ENCODE measurements around the gene RC3H2.
"Not testable (repeated sequence)": the region's sequence is repeated elsewhere in the genome, so short reads cannot be mapped to it uniquely, and the experiment has no call there.

The RC3H2 gene

DNA sequence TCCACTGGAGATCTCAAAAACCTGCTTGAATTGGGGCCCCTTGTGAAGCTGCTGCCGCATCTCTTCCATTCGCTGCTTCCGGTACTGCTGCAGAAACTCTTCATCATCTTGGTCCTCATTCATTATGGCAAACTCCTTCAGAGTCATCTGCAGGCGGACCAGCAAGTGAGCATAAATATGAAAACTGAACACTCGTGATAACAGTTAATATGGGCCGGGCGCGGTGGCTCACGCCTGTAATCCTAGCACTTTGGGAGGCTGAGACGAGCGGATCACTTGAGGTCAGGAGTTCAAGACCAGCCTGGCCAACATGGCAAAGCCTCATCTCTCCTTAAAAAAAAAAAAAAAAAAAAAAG, 84.7 kb downstream of the RC3H2 start:
- Histone ChIP-seq H3K9ac (ENCODE audit: low read length) (no peak overlapping the region), H3K36me3 (ENCODE audit: control insufficient read depth, insufficient read depth, low read length) (peaks cover 72% of the 10 kb centered on the region), H3K27me3 (ENCODE audit: control insufficient read depth, insufficient read depth, low read length) (no peaks in the 10 kb centered on the region), H3K4me1 (ENCODE audit: control insufficient read depth, insufficient read depth, low read length) (no peaks in the 10 kb centered on the region), H3K9me3 (ENCODE audit: control insufficient read depth, insufficient read depth, low read depth, low read length) (no peaks in the 10 kb centered on the region), H3K27ac (ENCODE audit: low read depth, low read length) (no peak overlapping the region), H3K4me3 (ENCODE audit: low read depth, low read length) (no peak overlapping the region)

DNA sequence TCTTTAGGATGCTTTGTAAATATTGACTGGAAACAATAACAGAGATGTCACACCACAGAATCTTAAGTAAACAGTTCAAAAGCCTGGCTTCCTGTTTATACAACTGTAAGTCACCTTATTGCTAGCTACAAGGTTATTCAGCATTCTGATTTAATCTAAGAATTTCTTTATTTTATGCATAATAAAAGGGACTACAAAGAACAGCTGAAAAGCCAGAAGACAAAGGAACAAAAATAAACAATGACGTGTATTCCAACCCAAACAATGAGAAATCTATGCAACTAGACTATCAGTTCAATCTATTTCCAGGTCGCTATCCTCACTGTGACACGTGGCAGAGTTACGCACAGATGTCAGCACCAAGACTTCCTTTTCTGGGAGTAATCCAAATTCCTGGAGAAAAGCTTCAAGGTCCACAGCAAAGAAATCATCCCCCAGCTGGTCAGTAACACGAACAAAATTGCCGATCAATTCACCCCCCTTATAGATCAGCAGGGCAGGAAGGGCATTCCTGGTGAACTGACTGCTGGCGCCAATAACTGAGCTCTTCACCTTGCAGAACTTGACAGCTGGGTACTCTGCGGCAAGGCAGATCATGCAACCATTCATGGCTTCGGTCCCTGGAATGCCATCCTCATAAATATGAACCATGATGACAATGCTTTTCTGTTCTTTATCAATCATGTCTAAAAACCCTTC, 85.2 kb downstream of the RC3H2 start:
- Histone ChIP-seq H3K9me3 (ENCODE audit: control insufficient read depth, insufficient read depth, low read depth, low read length) (no peaks in the 10 kb centered on the region), H3K36me3 (ENCODE audit: control insufficient read depth, insufficient read depth, low read length) (peaks cover 73% of the 10 kb centered on the region)

DNA sequence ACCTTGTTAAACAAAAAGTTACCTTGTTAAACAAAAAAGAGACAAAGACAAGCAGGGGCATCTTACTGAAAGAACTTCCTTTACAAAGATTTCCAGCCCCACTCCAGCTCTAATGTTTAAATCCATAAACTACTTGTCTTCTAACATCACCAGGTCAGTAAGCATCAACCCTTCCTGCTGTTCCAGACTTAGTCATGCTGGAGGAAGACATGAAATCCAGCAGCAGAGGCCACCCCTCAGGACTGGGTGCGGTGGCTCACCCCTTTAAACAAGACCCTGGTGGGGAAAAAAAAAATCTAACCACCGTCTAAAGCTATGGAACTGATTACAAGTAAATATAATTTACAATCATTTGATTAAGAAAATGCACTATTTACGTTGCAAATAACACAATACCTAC, 85.8 kb downstream of the RC3H2 start:
- peaks cover 68% of the 10 kb centered on the region for H3K36me3 ChIP-seq (ENCODE audit: control insufficient read depth, insufficient read depth, low read length)
- no peak overlapping the region for H3K27ac ChIP-seq (ENCODE audit: low read depth, low read length)
- no peaks in the 10 kb centered on the region for H3K9me3 ChIP-seq (ENCODE audit: control insufficient read depth, insufficient read depth, low read depth, low read length)
- no peak overlapping the region for H3K9ac ChIP-seq (ENCODE audit: low read length)
- no peak overlapping the region for H3K4me3 ChIP-seq (ENCODE audit: low read depth, low read length)
- H3K27me3 ChIP-seq (ENCODE audit: control insufficient read depth, insufficient read depth, low read length), result no peaks in the 10 kb centered on the region
- H3K4me1 ChIP-seq (ENCODE audit: control insufficient read depth, insufficient read depth, low read length), result no peaks in the 10 kb centered on the region

More for the DNA sequence above, 85.2 kb downstream of the RC3H2 start:
- H3K4me1 ChIP-seq (ENCODE audit: control insufficient read depth, insufficient read depth, low read length), result no peaks in the 10 kb centered on the region
- H3K27me3 ChIP-seq (ENCODE audit: control insufficient read depth, insufficient read depth, low read length), result no peaks in the 10 kb centered on the region
- no peak overlapping the region for H3K27ac ChIP-seq (ENCODE audit: low read depth, low read length)
- H3K9ac ChIP-seq (ENCODE audit: low read length), result no peak overlapping the region
- no peak overlapping the region for H3K4me3 ChIP-seq (ENCODE audit: low read depth, low read length)

DNA sequence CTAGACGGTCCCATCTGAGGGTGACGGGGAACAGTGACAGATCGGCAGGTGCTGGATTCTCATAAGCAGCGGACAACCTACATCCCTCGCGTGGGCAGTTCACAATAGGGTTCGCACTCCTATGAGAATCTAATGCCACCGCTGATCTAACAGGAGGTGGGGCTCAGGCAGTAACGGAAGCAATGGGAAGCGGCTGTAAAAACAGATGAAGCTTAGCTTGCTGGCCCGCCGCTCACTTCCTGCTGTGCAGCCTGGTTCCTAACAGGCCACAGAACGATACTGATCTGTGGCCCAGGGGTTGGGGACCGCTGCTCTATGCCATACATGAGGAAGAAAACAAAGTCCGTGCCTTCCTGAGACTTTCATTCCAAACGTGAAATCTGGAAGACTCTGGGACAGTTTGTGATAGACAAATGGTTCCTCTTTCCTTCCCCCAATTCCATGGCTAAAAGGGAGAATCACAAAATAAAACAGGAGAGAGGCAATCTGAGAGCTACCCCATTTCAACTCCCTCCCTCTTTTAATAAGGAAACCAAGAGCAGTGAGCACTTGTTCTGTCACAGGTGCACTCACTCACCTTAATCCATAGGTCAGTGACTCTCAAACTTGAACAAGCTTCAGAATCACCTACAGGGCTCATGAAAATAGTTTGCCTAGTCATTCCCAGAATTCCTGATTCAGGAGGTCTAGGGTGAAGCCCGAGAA, 88.8 kb downstream of the RC3H2 start:
- no peaks in the 10 kb centered on the region for H3K9me3 ChIP-seq (ENCODE audit: control insufficient read depth, insufficient read depth, low read depth, low read length)
- no peaks in the 10 kb centered on the region for H3K27me3 ChIP-seq (ENCODE audit: control insufficient read depth, insufficient read depth, low read length)
- no peaks in the 10 kb centered on the region for H3K4me1 ChIP-seq (ENCODE audit: control insufficient read depth, insufficient read depth, low read length)
- H3K9ac ChIP-seq (ENCODE audit: low read length), result no peak overlapping the region
- H3K36me3 ChIP-seq (ENCODE audit: control insufficient read depth, insufficient read depth, low read length), result peaks cover 41% of the 10 kb centered on the region
- H3K4me3 ChIP-seq (ENCODE audit: low read depth, low read length), result no peak overlapping the region
- no peak overlapping the region for H3K27ac ChIP-seq (ENCODE audit: low read depth, low read length)

DNA sequence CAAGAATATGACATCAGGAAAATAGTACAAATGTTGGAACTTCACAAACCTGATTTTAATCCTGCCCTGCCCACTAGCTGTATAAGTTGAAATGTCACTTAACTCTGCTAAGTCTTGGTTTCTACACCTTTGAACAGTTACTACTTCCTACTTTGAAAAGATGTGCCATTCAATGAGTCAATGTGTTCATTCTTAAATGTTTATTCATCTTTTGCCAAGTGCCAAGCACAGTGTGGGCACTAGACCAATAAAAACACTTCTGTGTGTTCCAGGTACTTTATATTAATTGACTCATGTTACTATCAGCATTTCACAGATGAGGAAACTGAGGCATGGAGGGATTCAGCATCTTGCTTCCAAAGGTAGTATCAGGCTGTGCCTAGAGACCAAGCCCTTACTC, 89.6 kb downstream of the RC3H2 start:
- no peak overlapping the region for H3K4me3 ChIP-seq (ENCODE audit: low read depth, low read length)

DNA sequence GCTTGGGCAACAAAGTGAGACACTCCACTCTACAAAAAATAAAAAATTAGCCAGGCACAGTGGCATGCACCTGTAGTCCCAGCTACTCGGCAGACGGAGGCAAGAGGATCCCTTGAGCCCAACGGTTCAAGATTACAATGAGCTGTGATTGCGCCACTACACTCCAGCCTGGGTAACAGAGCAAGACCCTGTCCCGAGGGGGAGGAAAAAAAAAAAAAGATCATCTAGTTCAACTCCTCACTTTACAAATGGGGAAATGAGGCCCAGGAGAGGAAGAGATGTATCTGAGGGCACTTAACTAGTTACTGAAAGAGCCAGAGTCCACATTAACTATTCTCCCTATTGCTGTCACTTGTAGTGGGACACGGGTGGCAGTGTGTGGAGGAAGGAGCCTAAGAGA, 90.6 kb downstream of the RC3H2 start:
- no peaks in the 10 kb centered on the region for H3K27me3 ChIP-seq (ENCODE audit: control insufficient read depth, insufficient read depth, low read length)
- no peak overlapping the region for H3K27ac ChIP-seq (ENCODE audit: low read depth, low read length)
- peaks cover 23% of the 10 kb centered on the region for H3K36me3 ChIP-seq (ENCODE audit: control insufficient read depth, insufficient read depth, low read length)
- no peaks in the 10 kb centered on the region for H3K4me1 ChIP-seq (ENCODE audit: control insufficient read depth, insufficient read depth, low read length)
- H3K9ac ChIP-seq (ENCODE audit: low read length), result no peak overlapping the region
- H3K4me3 ChIP-seq (ENCODE audit: low read depth, low read length), result no peak overlapping the region
- no peaks in the 10 kb centered on the region for H3K9me3 ChIP-seq (ENCODE audit: control insufficient read depth, insufficient read depth, low read depth, low read length)

More for the DNA sequence above, 89.6 kb downstream of the RC3H2 start:
- Histone ChIP-seq H3K27ac (ENCODE audit: low read depth, low read length) (no peak overlapping the region), H3K27me3 (ENCODE audit: control insufficient read depth, insufficient read depth, low read length) (no peaks in the 10 kb centered on the region), H3K9ac (ENCODE audit: low read length) (no peak overlapping the region), H3K4me1 (ENCODE audit: control insufficient read depth, insufficient read depth, low read length) (no peaks in the 10 kb centered on the region), H3K9me3 (ENCODE audit: control insufficient read depth, insufficient read depth, low read depth, low read length) (no peaks in the 10 kb centered on the region), H3K36me3 (ENCODE audit: control insufficient read depth, insufficient read depth, low read length) (peaks cover 33% of the 10 kb centered on the region)

DNA sequence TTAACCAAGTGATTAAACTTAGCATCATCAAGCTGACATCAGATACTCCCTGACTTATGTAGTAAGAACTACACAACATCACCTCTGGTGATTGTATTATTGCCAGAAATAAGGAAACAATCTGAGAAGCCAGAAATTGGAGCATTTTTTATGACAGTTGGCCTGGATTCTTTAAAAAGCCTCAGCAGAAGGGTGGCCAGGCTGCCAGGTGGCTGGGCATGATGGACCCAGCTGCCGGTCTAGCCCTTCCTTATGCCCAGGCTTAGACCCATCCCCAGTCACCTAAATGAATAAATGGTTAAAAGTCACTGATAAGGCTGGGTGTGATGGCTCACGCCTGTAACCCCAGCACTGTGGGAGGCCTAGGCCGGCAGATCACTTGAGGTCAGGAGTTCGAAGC, 92.4 kb downstream of the RC3H2 start:
- Histone ChIP-seq H3K27me3 (ENCODE audit: control insufficient read depth, insufficient read depth, low read length) (no peaks in the 10 kb centered on the region), H3K36me3 (ENCODE audit: control insufficient read depth, insufficient read depth, low read length) (peaks cover 18% of the 10 kb centered on the region), H3K9me3 (ENCODE audit: control insufficient read depth, insufficient read depth, low read depth, low read length) (no peaks in the 10 kb centered on the region), H3K4me3 (ENCODE audit: low read depth, low read length) (no peak overlapping the region), H3K4me1 (ENCODE audit: control insufficient read depth, insufficient read depth, low read length) (no peaks in the 10 kb centered on the region), H3K9ac (ENCODE audit: low read length) (no peak overlapping the region), H3K27ac (ENCODE audit: low read depth, low read length) (no peak overlapping the region)

DNA sequence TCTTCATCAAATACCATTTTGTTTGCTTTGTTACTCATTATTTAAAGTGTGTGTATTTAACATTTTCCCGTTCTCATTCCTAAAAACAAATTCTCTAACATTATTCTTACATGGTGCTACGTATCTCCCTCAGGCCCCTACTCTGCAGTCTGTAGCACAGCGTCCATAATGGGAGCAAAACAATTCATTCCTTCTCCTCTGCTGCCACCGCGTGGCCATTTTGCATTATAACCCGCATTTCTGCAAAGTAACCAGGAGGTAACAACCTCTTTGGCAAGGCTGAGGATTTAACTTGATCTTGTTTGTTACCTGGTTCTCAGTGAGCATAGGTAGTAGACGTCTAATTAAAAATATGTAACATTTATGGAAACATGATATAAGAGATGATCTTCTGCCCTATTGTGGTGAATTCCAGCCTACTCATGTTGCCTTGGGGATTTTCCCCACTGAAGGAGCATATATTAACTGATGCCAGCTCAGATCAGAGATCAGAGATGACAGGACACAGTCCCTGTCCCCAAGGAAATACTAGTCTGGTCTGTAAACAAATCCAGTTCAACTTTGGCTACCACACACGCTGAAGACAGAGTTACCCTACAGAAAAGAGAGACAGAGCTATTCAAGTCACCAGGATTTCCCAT, 94.7 kb downstream of the RC3H2 start:
- Histone ChIP-seq H3K9ac (ENCODE audit: low read length) (no peak overlapping the region), H3K27ac (ENCODE audit: low read depth, low read length) (no peak overlapping the region), H3K27me3 (ENCODE audit: control insufficient read depth, insufficient read depth, low read length) (no peaks in the 10 kb centered on the region), H3K36me3 (ENCODE audit: control insufficient read depth, insufficient read depth, low read length) (0 out of 2 replicates have a peak, but pooled peaks cover under 1% of the 10 kb centered on the region), H3K9me3 (ENCODE audit: control insufficient read depth, insufficient read depth, low read depth, low read length) (peaks cover 10% of the 10 kb centered on the region), H3K4me3 (ENCODE audit: low read depth, low read length) (no peak overlapping the region), H3K4me1 (ENCODE audit: control insufficient read depth, insufficient read depth, low read length) (no peaks in the 10 kb centered on the region)

DNA sequence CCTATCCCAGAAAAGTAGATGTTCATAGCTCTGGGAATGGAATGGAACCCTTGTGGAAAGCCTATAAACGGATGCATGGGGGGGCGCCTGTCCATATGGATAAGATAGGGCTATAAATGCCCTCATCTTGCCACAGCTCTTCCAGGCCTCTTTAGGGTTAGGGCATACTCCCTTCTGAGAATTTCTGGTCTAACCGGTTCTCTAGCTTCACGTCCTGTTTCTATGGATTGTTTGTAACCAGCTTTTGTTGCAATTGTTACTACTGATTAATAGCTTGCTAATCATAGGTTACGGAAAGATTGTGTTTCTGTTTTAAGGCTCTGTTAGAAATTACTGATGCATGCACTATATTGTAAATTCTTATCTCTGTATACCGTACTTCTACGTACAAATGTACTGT, 95.9 kb downstream of the RC3H2 start:
- H3K4me1 ChIP-seq (ENCODE audit: control insufficient read depth, insufficient read depth, low read length); H3K9me3 ChIP-seq (ENCODE audit: control insufficient read depth, insufficient read depth, low read depth, low read length); H3K27ac ChIP-seq (ENCODE audit: low read depth, low read length); H3K27me3 ChIP-seq (ENCODE audit: control insufficient read depth, insufficient read depth, low read length); H3K4me3 ChIP-seq (ENCODE audit: low read depth, low read length); H3K36me3 ChIP-seq (ENCODE audit: control insufficient read depth, insufficient read depth, low read length); H3K9ac ChIP-seq (ENCODE audit: low read length): not testable (repeated sequence)

DNA sequence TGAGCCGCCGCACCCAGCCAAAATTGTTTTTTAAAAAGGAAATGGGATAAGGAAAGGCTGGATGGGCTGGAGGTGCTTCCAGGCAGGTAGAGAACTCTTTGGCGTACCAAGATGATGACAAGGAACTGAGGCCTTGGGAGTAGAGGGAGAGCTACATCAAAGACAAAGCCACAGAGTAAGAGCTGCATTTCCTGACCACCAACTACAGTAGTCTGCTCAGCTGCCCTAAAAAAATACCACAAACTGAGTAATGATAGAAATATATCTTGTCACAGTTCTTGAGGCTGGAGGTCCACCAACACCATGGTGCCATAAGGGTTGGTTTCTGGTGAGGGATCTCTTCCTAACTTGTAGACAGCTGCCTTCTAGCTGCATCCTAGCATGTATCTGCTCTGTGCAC, 97.0 kb downstream of the RC3H2 start:
- H3K4me1 ChIP-seq (ENCODE audit: control insufficient read depth, insufficient read depth, low read length), result no peaks in the 10 kb centered on the region
- H3K36me3 ChIP-seq (ENCODE audit: control insufficient read depth, insufficient read depth, low read length), result no peaks in the 10 kb centered on the region
- no peak overlapping the region for H3K27ac ChIP-seq (ENCODE audit: low read depth, low read length)
- H3K4me3 ChIP-seq (ENCODE audit: low read depth, low read length), result no peak overlapping the region
- no peak overlapping the region for H3K9ac ChIP-seq (ENCODE audit: low read length)
- no peaks in the 10 kb centered on the region for H3K27me3 ChIP-seq (ENCODE audit: control insufficient read depth, insufficient read depth, low read length)
- peaks cover 10% of the 10 kb centered on the region for H3K9me3 ChIP-seq (ENCODE audit: control insufficient read depth, insufficient read depth, low read depth, low read length)

DNA sequence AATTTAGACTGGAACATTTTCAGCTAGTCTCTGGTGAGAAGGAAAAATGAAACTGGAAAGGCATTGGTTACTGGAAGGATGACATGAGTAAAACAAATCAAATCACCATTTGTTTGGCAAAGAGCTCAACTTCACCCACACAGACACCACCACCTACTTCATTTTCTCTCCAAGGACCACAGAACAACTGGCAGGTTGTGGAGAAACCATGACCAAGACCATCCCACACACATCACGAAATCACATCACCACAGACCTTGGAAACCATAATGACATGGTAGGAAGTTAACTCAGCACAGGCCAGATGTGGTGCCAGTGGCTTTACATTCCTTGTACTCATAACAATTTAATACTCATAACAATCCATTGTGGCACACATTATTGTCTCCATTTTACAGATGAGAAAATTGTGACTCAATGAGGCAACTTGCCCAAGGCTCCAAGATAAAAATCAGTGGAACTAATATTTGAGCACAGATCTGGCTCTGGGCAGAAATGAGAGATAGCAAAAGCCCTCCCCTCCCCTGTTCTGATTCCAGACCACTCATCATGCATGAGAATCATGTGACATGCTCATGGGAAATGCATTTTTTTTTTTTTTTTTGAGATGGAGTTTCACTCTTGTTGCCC, 97.8 kb downstream of the RC3H2 start:
- no peak overlapping the region for H3K27ac ChIP-seq (ENCODE audit: low read depth, low read length)
- no peak overlapping the region for H3K9ac ChIP-seq (ENCODE audit: low read length)
- no peak overlapping the region for H3K4me3 ChIP-seq (ENCODE audit: low read depth, low read length)
- no peaks in the 10 kb centered on the region for H3K4me1 ChIP-seq (ENCODE audit: control insufficient read depth, insufficient read depth, low read length)
- no peaks in the 10 kb centered on the region for H3K27me3 ChIP-seq (ENCODE audit: control insufficient read depth, insufficient read depth, low read length)
- H3K36me3 ChIP-seq (ENCODE audit: control insufficient read depth, insufficient read depth, low read length), result no peaks in the 10 kb centered on the region
- peaks cover 10% of the 10 kb centered on the region for H3K9me3 ChIP-seq (ENCODE audit: control insufficient read depth, insufficient read depth, low read depth, low read length)

Data from HUES6 (cell line).